Glomerular endothelial cell (primary cell): ENCODE measurements around the gene C19orf12. TPM values are rescaled to one million over a fixed set of nuclear protein-coding genes. Genes with fewer than 3 reads are reported as not detected.

Source experiments
- DNase-seq: peaks from one replicate; pipeline ENCODE4 v3.0.0-alpha.2; 2011; ENCODE audit warnings: low read depth, low spot score; ENCODE audit errors: extremely low read depth
- total RNA-seq: library from RNA; depleted of rRNA; stranded (reverse); fragments of >200 nt; gene quantifications from 2 replicates; pipeline ENCODE4 v1.2.3, GENCODE V29; 2015

The C19orf12 gene
- total RNA-seq, 1 donor from 2014 or later: 31.9 TPM

- no peak for DNase-seq
These were observed 17.4 kb downstream of the C19orf12 start for GRCh38 chr19:29697523-29698261.

DNA sequence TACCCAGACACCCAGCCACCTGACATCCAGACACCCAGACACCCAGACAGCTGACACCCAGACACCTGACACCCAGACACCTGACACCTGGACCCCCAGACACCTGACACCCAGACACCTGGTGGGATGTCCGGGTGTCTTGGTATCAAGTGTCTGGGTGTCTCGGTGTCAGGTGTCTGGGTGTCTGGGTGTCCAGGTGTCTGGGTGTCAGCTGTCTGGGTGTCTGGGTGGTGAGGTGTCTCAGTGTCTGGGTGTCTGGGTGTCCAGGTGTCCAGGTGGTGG is 18.6 kb downstream of the C19orf12 start:
- no peak for DNase-seq

- no peak for DNase-seq
These were observed 19.1 kb downstream of the C19orf12 start for GRCh38 chr19:29695765-29696564.

DNA sequence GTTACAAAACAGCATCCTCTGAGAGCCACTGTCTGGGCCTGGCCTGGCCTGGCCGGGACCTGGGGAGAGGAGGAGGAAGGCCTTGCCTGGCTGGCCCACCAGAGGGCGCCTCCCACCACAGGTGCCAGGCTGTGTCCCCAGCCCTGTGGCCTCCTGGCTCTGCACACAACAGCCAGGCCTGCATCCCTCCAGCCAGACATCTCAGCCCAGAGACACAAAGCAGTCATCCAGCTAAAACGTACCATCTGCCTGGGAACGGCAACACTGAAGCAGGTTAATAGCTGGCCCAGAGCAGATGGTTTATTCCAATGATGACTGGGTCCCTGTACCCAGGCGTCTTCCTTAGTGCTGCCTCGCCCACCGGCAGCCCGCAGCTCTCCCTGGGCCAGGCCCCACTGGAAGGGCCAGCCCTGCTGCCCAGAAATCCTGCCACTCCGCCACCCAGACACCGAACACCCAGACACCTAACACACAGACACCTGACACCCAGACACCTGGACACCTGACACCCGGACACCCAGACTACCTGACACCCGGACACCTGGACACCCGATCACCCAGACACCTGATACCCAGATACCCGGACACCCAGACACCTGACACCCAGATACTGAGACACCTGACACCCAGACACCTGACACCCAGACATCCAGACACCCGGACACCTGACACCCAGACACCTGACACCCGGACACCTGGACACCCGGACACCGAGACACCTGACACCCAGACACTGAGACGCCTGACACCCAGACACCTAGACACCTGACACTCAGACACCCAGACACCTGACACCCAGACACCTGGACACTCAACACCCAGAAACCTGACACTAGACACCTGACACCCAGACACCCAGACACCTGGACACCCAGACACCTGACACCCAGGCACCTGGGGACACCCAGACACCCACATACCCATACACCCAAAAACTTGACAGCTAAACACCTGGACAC is 20.1 kb downstream of the C19orf12 start:
- no peak for DNase-seq

GRCh38 chr19:29694161-29694560 is 20.9 kb downstream of the C19orf12 start:
- no peak for DNase-seq

- DNase-seq: no peak
These were observed 24.2 kb downstream of the C19orf12 start for GRCh38 chr19:29690842-29691241.

- no peak for DNase-seq
These were observed 26.9 kb downstream of the C19orf12 start for GRCh38 chr19:29687897-29688728.

DNA sequence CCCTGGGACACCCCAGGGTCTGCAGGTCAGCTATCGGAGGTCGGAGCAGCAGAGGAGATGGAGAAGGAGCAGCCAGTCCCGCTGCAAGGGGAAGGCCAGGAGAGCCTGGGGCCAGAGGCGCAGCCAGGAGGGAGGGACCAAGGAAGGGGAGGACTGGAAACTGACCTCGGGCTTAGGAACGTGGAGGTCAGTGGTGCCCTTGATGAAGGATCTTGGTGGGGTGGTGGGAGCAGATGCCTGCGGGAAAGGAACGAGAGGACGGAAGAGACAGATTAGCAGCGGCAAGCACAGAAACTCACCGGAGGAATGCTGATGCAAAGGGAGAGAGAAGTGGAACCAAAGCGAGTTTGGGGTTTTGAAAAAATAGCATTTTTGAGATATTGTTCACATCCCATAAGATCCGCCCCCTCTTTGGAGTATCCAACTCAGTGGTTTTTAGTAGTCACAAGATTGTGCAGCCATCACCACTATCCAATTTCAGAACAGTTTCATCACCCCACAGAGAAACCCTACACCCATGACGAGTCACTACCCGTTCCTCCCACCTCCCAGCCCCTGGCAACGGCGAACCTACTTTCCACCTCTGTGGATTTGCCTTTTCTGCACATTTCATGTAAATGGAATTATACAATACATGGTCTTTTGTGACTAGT is 27.7 kb downstream of the C19orf12 start:
- DNase-seq: no peak

- no peak for DNase-seq
These were observed 28.7 kb downstream of the C19orf12 start for GRCh38 chr19:29686285-29686805.

GRCh38 chr19:29685326-29685725 is 29.7 kb downstream of the C19orf12 start:
- DNase-seq: no peak

DNA sequence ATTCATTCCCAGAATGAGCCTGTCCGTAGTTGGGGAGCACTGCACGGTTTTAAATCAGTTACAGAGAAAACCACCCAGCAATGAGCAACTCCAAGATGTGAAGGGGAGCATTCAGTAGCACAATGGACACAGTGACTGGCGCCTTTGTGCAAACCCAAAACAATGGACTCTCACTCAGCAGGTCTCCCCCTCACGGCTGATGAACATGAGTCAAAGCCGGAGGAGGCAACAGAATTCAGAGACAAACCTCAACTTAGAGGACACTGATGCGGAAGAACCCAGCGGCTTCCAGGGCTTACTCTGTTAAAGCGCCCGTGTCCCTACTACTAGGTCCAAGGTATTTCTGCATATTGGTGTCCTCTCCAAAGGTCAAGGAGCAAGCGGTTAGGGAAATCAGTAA is 32.1 kb downstream of the C19orf12 start:
- DNase-seq: no peak

DNA sequence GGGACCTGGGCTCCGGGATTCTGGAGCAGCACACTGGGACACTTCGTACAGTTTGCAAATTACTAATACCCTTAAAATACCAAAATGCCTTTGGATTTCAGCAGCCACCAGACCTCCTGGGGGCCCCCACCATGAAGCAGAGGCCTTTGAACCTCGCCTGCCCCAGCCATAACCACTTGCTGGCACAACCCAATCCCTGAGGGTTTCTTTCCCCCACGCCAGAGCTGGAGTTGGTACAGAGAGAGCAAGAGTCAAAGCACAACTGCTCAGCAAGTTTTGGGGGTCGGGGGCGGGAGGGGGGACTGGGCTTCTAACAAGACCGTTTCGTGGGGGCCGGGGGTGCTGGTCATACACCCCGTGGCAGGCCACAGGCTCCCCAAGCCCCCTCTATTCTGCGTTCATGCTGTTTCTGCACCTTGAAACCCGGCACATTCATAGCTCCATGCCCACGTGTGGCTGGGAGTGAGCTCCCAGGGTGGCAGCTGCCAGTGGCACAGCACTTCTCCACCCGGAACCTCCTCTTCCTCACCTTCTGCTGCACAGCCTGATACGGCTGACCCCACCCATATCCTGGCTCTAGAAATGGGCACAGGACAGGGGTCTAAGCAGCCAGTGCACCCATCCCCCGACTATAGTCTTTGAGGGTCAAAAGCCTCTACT is 32.7 kb downstream of the C19orf12 start:
- no peak for DNase-seq

DNA sequence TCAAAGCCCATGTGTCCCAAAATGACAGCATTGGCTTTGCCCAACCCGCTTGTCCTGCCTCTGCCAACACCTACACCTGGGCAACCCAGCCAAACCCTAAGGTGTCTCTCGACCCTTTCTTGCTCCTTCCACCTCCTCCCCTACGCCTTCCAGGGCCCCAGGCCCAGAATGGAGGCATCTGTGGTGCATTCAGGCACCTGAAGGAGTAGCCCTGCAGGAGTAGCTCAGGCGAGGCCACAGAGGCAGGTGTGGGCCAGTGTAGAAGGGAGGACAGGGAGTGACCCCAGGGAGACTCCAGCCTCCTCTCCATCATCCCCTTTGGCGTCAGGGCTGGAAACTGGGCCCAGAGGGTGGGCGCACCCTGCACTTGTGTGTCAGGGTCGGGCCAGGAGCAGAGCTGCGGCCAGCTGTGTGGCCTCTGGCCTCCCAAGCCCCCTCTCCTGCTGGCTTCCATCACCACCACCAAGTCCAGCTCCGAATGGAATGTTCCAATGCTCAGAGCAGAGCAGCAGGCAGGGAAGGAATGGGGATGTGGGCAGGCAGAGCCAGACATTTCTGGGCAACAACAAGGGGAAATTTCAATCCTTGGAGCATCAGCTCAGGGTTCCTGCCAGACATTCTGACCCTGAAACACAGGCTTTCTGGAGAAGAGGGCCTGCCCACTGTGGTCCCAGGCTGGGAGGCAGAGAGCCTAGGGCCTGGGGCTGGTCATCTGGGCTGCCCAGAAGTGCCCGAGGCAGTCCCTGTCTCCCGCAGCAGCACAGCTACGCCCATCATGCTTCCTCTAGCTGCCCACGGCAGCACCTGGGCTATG is 33.4 kb downstream of the C19orf12 start:
- DNase-seq: no peak

DNA sequence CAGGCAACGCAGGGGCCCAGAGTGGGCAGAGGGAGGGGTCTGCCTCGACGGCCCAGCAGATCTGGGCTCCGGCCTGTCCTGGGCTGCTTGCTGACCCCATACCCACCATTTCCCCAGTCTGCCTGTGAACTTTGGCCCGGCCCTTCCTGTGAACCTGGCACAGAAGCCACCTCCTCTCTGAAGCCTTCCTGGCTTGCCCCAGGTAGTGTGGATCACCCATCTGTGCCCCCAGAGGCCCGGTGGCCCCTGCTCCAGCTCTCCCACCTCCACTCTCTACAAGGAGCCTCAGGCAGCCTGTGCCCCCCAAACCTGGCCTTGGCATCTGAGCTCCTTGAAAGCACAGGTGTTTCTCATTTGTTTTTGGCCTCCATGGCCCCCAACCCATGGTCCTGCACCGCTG is 34.1 kb downstream of the C19orf12 start:
- no peak for DNase-seq

- no peak for DNase-seq
These were observed 34.6 kb downstream of the C19orf12 start for GRCh38 chr19:29680447-29680846.

- DNase-seq: no peak
These were observed 35.4 kb downstream of the C19orf12 start for GRCh38 chr19:29679598-29680210.

- DNase-seq: no peak
These were observed 36.5 kb downstream of the C19orf12 start for GRCh38 chr19:29678484-29679106.
